HG02678 (cell line): ENCODE measurements around the gene PCMT1.
"Not testable (repeated sequence)": the region's sequence is repeated elsewhere in the genome, so short reads cannot be mapped to it uniquely, and the experiment has no call there.

Experiments used
- ATAC-seq: cut with Tn5 transposase; IDR thresholded peaks from one replicate; pipeline ENCODE4 v1.9.1; 2021; ENCODE audit warnings: mild to moderate bottlenecking, moderate library complexity; ENCODE audit not compliant: unreplicated experiment

The PCMT1 gene

GRCh38 chr6:149852881-149853280 lies 103.3 kb downstream of the PCMT1 start:
- no peak for ATAC-seq

GRCh38 chr6:149854017-149854416 lies 104.5 kb downstream of the PCMT1 start:
- not testable (repeated sequence) for ATAC-seq

DNA sequence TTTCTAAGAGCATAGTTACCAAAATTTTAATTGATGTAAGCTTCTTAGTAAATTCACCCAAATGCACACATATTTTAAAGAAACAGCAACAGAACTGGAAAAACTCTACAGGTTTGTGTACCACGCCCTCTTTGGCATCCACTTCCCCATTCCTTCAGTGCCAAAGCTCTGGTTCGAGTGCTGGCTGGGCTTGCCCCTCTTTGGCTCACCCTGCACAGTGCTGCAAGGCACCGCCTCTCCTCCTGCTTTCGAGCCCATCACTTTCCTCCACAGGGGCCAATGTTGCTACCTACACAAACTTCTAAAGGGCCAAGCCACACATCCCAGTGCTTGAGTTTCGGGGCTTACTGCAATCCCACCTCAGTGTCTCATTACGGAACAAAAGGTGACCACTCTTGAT lies 105.0 kb downstream of the PCMT1 start:
- ATAC-seq = no peak

GRCh38 chr6:149855040-149855654 lies 105.6 kb downstream of the PCMT1 start:
- ATAC-seq = no peak

DNA sequence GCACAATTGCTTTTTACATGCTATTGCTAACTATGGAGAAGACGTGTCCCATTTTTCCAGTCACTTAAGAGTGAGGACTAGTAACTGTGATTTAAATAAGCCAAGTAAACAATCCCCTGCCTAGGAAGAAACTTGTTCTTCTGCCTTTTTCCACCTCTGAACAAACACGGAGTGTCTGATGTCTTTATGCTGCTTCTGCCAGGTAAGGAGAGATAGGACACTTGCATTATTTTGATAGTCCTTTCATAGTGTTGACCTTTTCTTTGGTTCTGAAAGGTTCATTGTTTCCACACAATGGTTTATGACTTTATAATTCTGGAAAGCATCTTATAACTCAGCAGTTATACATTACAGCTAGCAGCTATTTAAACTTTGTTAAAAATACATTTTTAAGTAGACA lies 106.2 kb downstream of the PCMT1 start:
- no peak for ATAC-seq

DNA sequence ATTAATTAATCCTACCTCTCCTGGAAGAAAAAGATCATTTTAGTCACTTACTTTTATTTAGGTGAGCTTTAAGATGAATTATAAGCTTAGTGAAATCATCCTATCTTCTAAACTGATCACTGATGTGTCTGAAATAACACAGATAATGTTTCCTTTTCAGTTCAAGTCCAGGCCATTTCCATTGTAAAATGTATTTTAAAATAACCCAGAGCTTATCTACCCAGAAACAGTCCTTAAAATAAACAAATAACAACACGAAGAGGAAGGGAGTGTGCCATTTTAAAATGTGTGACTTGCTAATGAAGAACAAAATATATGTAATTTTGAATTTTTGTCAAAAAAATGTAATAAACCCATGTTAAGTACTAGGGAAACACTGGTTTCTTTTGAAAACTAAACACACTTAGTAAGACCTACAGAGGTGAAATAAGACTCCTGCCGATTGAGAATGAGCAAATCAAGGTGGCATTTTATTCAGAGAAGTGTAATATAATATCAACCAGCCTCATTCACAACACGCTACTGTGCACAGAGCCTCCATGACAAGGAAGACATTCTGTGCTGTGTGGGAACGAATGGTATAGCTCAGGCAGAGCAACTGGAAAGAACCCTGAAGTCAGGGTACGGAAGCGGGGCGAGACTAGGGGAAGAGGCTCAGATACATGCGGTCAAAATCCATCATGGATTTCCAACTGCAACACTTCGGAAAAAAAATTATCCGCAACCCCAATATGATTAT lies 106.9 kb downstream of the PCMT1 start:
- ATAC-seq = no peak

GRCh38 chr6:149857541-149857940 lies 108.0 kb downstream of the PCMT1 start:
- ATAC-seq = no peak

- ATAC-seq = no peak
These were observed 109.8 kb downstream of the PCMT1 start for GRCh38 chr6:149859368-149859767.

GRCh38 chr6:149859938-149860337 lies 110.4 kb downstream of the PCMT1 start:
- ATAC-seq = no peak

- no peak for ATAC-seq
These were observed 110.9 kb downstream of the PCMT1 start for GRCh38 chr6:149860513-149860833.
